HepG2 (cell line): ENCODE results near the gene LRRC28. TPM values are rescaled to one million over a fixed set of nuclear protein-coding genes. Genes with fewer than 3 reads are reported as not detected.
A peak's percentile ranks its signal among the peaks of the same experiment; 100 is the strongest.

Source experiments
- ATAC-seq: fragments of 200-7000 bp; cut with Tn5 transposase; 3 replicates; pipeline ENCODE4 v1.9.1; 2020; ENCODE audit warnings: mild to moderate bottlenecking, moderate library complexity
- BruUV-seq: library from RNA; stranded (reverse); fragments of 400-500 nt; replicated peaks from 2 replicates; lab custom pipeline; 2021; lab: Mats Ljungman, UMichigan
- CTCF ChIA-PET: fragments of 300-600 bp; formaldehyde crosslinking; extraction: SDS; loops from one replicate; lab custom pipeline; 2021; ENCODE audit warnings: low total read pairs, inconsistent platforms, low intra/inter-chr PET ratio; lab: Yijun Ruan, JAX
- POLR2A ChIA-PET: fragments of 350-600 bp; sonication (Branson Sonifier 250); formaldehyde crosslinking; loops from one replicate; lab custom pipeline; 2020; ENCODE audit warnings: antibody characterized with exemption, inconsistent platforms; lab: Yijun Ruan, JAX
- DNase-seq: peaks from one replicate; pipeline ENCODE4 v3.0.0-alpha.2; 2015; ENCODE audit warnings: low spot score
- FAIRE-seq: peaks from 3 replicates; lab custom pipeline; 2011; peaks lifted over from hg19 to GRCh38; lab: Jason Lieb, UNC
- H2AFZ ChIP-seq: one replicate; pipeline ENCODE4 v1.6.1; 2011; ENCODE audit warnings: low read length, inconsistent platforms
- H3K27ac ChIP-seq: fragments of 300-600 bp; 3 replicates; pipeline ENCODE4 v1.8.0; 2011; ENCODE audit warnings: mixed run types, mild to moderate bottlenecking, mixed read lengths, low read length, inconsistent platforms; ENCODE audit not compliant: insufficient read depth; ENCODE audit errors: extremely low read length
- H3K27me3 ChIP-seq, 2 experiments: fragments of 200-600 bp in 1 of 2; 2 replicates in 1 of 2; 3 replicates in 1 of 2; pipeline versions ENCODE4 v1.6.0 to v1.8.0; 2011; ENCODE audit warnings: low read length in 2 of 2, mild to moderate bottlenecking in 2 of 2, moderate library complexity in 2 of 2, inconsistent platforms in 1 of 2; ENCODE audit not compliant: insufficient read depth in 2 of 2, control insufficient read depth in 1 of 2
- H3K36me3 ChIP-seq, 2 experiments: fragments of 200-600 bp in 1 of 2; replicated peaks in 1 of 2; 2 replicates in 1 of 2; 3 replicates in 1 of 2; pipeline versions ENCODE4 v1.5.1 to v1.8.0; 2011; ENCODE audit warnings: low read length in 2 of 2, inconsistent platforms in 1 of 2; ENCODE audit not compliant: insufficient read depth in 2 of 2, control insufficient read depth in 1 of 2
- H3K4me1 ChIP-seq: 2 replicates; pipeline ENCODE4 v1.5.1; 2012; ENCODE audit warnings: low read length, inconsistent platforms; ENCODE audit not compliant: insufficient read depth
- H3K4me2 ChIP-seq: 2 replicates; pipeline ENCODE4 v1.6.0; 2011; ENCODE audit warnings: low read depth, low read length, inconsistent platforms
- H3K4me3 ChIP-seq, 3 experiments: fragments of 200-600 bp in 1 of 3; sonication (generic), shearing (Covaris generic) in 1 of 3; replicated peaks in 1 of 3; 2 replicates each; pipeline ENCODE4 v1.5.1; 2011 to 2016; ENCODE audit warnings: low read length in 3 of 3, inconsistent platforms in 2 of 3, low read depth in 2 of 3, mild to moderate bottlenecking in 2 of 3, control low read depth in 1 of 3, mixed read lengths in 1 of 3; ENCODE audit not compliant: insufficient read depth in 1 of 3
- H3K79me2 ChIP-seq: one replicate; pipeline ENCODE4 v1.6.1; 2011; ENCODE audit warnings: low read length, inconsistent platforms; ENCODE audit not compliant: insufficient read depth
- H3K9ac ChIP-seq: 2 replicates; pipeline ENCODE4 v1.6.0; 2011; ENCODE audit warnings: mild to moderate bottlenecking, low read depth, low read length, inconsistent platforms; ENCODE audit not compliant: insufficient read depth
- H3K9me3 ChIP-seq: 2 replicates; pipeline ENCODE4 v1.5.1; 2012; ENCODE audit warnings: mild to moderate bottlenecking, low read length
- H4K20me1 ChIP-seq: 2 replicates; pipeline ENCODE4 v1.6.0; 2011; ENCODE audit warnings: inconsistent platforms, mild to moderate bottlenecking, low read length, moderate library complexity; ENCODE audit not compliant: insufficient read depth
- FOXA3 ChIP-seq: IDR thresholded peaks from 2 replicates; pipeline ENCODE4 v1.6.1; 2016; ENCODE audit warnings: missing genetic modification reagents, missing compliant biosample characterization
- GPN1 ChIP-seq: sonication (generic); formaldehyde crosslinking; IDR thresholded peaks from 2 replicates; pipeline ENCODE4 v1.5.1; 2020; ENCODE audit warnings: missing genetic modification reagents, borderline replicate concordance
- MEIS1 ChIP-seq: sonication (generic); formaldehyde crosslinking; IDR thresholded peaks from 2 replicates; pipeline ENCODE4 v1.9.0; 2021; ENCODE audit warnings: mild to moderate bottlenecking, missing genetic modification reagents, moderate library complexity, borderline replicate concordance
- MIER2 ChIP-seq: IDR thresholded peaks from 2 replicates; pipeline ENCODE4 v1.6.1; 2016; ENCODE audit warnings: missing biosample characterization, missing genetic modification reagents
- SIX4 ChIP-seq: sonication (generic); formaldehyde crosslinking; IDR thresholded peaks from 2 replicates; pipeline ENCODE4 v1.4.0; 2020; ENCODE audit warnings: missing genetic modification reagents
- TSC22D2 ChIP-seq: sonication (generic); formaldehyde crosslinking; IDR thresholded peaks from 2 replicates; pipeline ENCODE4 v1.5.1; 2020; ENCODE audit warnings: missing genetic modification reagents, mild to moderate bottlenecking, borderline replicate concordance
- ZNF253 ChIP-seq: sonication (generic); formaldehyde crosslinking; IDR thresholded peaks from 2 replicates; pipeline ENCODE4 v1.8.0; 2022; ENCODE audit warnings: mild to moderate bottlenecking, missing genetic modification reagents, borderline replicate concordance
- ZNF256 ChIP-seq: sonication (generic); formaldehyde crosslinking; conservative IDR thresholded peaks from 2 replicates; pipeline ENCODE4 v1.4.0; 2020; ENCODE audit warnings: missing genetic modification reagents
- ZNF343 ChIP-seq: sonication (generic); formaldehyde crosslinking; IDR thresholded peaks from 2 replicates; pipeline ENCODE4 v1.4.0; 2020; ENCODE audit warnings: mild to moderate bottlenecking, missing genetic modification reagents
- ZNF672 ChIP-seq: sonication (generic); formaldehyde crosslinking; IDR thresholded peaks from 2 replicates; pipeline ENCODE4 v1.8.1; 2022; ENCODE audit warnings: missing genetic modification reagents
- ZNF879 ChIP-seq: sonication (generic); formaldehyde crosslinking; IDR thresholded peaks from 2 replicates; pipeline ENCODE4 v1.8.1; 2023; ENCODE audit warnings: missing genetic modification reagents
- ZNF883 ChIP-seq: sonication (generic); formaldehyde crosslinking; IDR thresholded peaks from 2 replicates; pipeline ENCODE4 v1.5.1; 2020; ENCODE audit warnings: mild to moderate bottlenecking, missing genetic modification reagents; ENCODE audit errors: not compliant biosample characterization
- ZZZ3 ChIP-seq: sonication (generic); formaldehyde crosslinking; IDR thresholded peaks from 2 replicates; pipeline ENCODE4 v1.4.0; 2020; ENCODE audit warnings: missing genetic modification reagents, mild to moderate bottlenecking, borderline replicate concordance
- WGBS: methylation state at CpG from one replicate; pipeline ENCODE4 v1.1.6; 2017; ENCODE audit warnings: low lambda C conversion rate; 5-methylcytosine and 5-hydroxymethylcytosine counted together
- in situ Hi-C: cut with HindIII; loops from 2 replicates; pipeline ENCODE4 v1.10.0; 2017; ENCODE audit warnings: low pct_unique_long_range_greater_than_20kb; ENCODE audit not compliant: extremely low pct_ligation_motif_present
- intact Hi-C: fragments of 100-400 bp; cut with micrococcal nuclease; formaldehyde crosslinking; loops from one replicate; pipeline ENCODE4 v1.10.0; 2022; ENCODE audit not compliant: unreplicated experiment
- polyA plus RNA-seq, 8 experiments: library from polyadenylated mRNA; depleted of rRNA in 3 of 8; stranded (reverse) in 7 of 8; unstranded in 1 of 8; fragments of >200 nt; fragmentation: Illumina TruSeq in 4 of 8; extraction: Trizol in 4 of 8; gene quantifications; 2 replicates each; pipeline versions ENCODE4 v1.2.1 to v1.2.3, GENCODE V29; 2011 to 2016; ENCODE audit warnings: low read depth in 4 of 8, missing spikeins in 1 of 8, mixed read lengths in 1 of 8; ENCODE audit not compliant: insufficient read depth in 1 of 8
- total RNA-seq, 5 experiments: library from RNA; depleted of rRNA; stranded (reverse); fragments of >200 nt; fragmentation: Illumina TruSeq; extraction: Trizol; gene quantifications; 2 replicates each; pipeline ENCODE4 v1.2.3, GENCODE V29; 2016; ENCODE audit warnings: low read depth in 1 of 5
- TF ChIP-seq, protein P1 (sequence below): sonication (generic); formaldehyde crosslinking; IDR thresholded peaks from 2 replicates; pipeline ENCODE4 v1.9.0; 2021; ENCODE audit warnings: missing genetic modification reagents, mild to moderate bottlenecking, borderline replicate concordance
- TF ChIP-seq, protein P2 (sequence below): IDR thresholded peaks from 2 replicates; pipeline ENCODE4 v1.6.1; 2012; ENCODE audit warnings: low read length, improper control_type of control experiment

LRRC28 gene
- total and polyA plus RNA-seq, 2 of the 13 experiments (the other 11 are each of a cell fraction or from before 2014, with no cell fraction given), result 17.5 to 21.3 TPM

- TF ChIP-seq FOXA3 (CRISPR knock-in tag) (no peak), GPN1 (CRISPR knock-in tag) (no peak), ZZZ3 (CRISPR knock-in tag) (no peak)
- TF ChIP-seq, all 625 proteins: peak for 0
Observed at GRCh38 chr15:99366013-99366412, 114.7 kb downstream of the LRRC28 start (continued).

DNA sequence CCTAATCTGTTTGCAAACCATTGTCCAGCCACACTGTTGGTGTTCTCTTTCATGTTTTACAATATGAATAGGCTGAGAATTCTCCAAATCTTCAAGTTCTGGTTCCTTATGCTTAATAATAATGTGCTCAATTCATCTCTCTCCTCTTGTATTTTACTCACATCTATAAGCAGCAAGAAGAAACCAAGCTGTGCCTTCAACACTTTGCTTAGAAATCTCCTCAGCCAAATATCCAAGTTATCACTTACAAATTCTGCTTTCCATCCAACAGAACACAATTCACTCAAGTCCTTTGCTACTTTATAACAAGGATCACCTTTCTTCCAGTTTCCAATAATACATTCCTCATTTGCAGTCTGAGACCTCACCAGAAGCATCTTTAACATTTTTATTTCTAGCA is 117.5 kb downstream of the LRRC28 start:
- Histone ChIP-seq H3K9ac (no peak overlapping the region), H3K27ac (no peak overlapping the region), H3K9me3 (no peaks in the 10 kb centered on the region), H4K20me1 (no peaks in the 10 kb centered on the region), H3K4me3 (no peak overlapping the region), H3K4me1 (no peaks in the 10 kb centered on the region), H3K4me2 (no peak overlapping the region), H2AFZ (no peak overlapping the region), H3K27me3 (no peaks in the 10 kb centered on the region), H3K36me3 (no peaks in the 10 kb centered on the region; a peak in 1 of 5 replicates), H3K79me2 (no peaks in the 10 kb centered on the region)
- FAIRE-seq, result no peak
- TF ChIP-seq ZNF256 (peak; percentile 100), SIX4 (no peak)
- no peak for ATAC-seq
- intact Hi-C loops (no loop called here), in situ Hi-C loops (no loop called here)
- no peak for DNase-seq
- CTCF ChIA-PET, result no interaction called here
- BruUV-seq, result no TSS peak
- POLR2A ChIA-PET, result no interaction called here

GRCh38 chr15:99369196-99369595 is 117.9 kb downstream of the LRRC28 start:
- no peak overlapping the region for H2AFZ ChIP-seq
- H3K27ac ChIP-seq, result no peak overlapping the region
- in situ Hi-C loops (no loop called here), intact Hi-C loops (no loop called here)
- BruUV-seq, result no TSS peak
- H3K4me2 ChIP-seq, result no peak overlapping the region
- ATAC-seq (no peak), FAIRE-seq (no peak), DNase-seq (no peak)
- no peaks in the 10 kb centered on the region for H3K27me3 ChIP-seq
- H3K4me1 ChIP-seq, result no peaks in the 10 kb centered on the region
- H3K9me3 ChIP-seq, result peaks cover 3% of the 10 kb centered on the region
- CTCF ChIA-PET, result no interaction called here
- 97% methylated on average over 5 of the region's 5 CpGs for WGBS
- H4K20me1 ChIP-seq, result no peaks in the 10 kb centered on the region
- H3K4me3 ChIP-seq, result no peak overlapping the region
- no peak overlapping the region for H3K9ac ChIP-seq
- POLR2A ChIA-PET, result no interaction called here
- H3K79me2 ChIP-seq, result no peaks in the 10 kb centered on the region
- H3K36me3 ChIP-seq, result no peaks in the 10 kb centered on the region
- TF ChIP-seq ZNF879 (CRISPR knock-in tag) (no peak), TSC22D2 (CRISPR knock-in tag) (no peak), ZNF343 (no peak), MEIS1 (CRISPR knock-in tag) (no peak), MIER2 (CRISPR knock-in tag) (no peak), ZNF672 (no peak), ZNF253 (CRISPR knock-in tag) (no peak), ZNF883 (CRISPR knock-in tag) (no peak)
- TF ChIP-seq, protein P1, sequence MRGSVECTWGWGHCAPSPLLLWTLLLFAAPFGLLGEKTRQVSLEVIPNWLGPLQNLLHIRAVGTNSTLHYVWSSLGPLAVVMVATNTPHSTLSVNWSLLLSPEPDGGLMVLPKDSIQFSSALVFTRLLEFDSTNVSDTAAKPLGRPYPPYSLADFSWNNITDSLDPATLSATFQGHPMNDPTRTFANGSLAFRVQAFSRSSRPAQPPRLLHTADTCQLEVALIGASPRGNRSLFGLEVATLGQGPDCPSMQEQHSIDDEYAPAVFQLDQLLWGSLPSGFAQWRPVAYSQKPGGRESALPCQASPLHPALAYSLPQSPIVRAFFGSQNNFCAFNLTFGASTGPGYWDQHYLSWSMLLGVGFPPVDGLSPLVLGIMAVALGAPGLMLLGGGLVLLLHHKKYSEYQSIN (CRISPR knock-in tag), result no peak
- TF ChIP-seq, protein P2, sequence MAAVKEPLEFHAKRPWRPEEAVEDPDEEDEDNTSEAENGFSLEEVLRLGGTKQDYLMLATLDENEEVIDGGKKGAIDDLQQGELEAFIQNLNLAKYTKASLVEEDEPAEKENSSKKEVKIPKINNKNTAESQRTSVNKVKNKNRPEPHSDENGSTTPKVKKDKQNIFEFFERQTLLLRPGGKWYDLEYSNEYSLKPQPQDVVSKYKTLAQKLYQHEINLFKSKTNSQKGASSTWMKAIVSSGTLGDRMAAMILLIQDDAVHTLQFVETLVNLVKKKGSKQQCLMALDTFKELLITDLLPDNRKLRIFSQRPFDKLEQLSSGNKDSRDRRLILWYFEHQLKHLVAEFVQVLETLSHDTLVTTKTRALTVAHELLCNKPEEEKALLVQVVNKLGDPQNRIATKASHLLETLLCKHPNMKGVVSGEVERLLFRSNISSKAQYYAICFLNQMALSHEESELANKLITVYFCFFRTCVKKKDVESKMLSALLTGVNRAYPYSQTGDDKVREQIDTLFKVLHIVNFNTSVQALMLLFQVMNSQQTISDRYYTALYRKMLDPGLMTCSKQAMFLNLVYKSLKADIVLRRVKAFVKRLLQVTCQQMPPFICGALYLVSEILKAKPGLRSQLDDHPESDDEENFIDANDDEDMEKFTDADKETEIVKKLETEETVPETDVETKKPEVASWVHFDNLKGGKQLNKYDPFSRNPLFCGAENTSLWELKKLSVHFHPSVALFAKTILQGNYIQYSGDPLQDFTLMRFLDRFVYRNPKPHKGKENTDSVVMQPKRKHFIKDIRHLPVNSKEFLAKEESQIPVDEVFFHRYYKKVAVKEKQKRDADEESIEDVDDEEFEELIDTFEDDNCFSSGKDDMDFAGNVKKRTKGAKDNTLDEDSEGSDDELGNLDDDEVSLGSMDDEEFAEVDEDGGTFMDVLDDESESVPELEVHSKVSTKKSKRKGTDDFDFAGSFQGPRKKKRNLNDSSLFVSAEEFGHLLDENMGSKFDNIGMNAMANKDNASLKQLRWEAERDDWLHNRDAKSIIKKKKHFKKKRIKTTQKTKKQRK, result no peak
